ENCODE data around the gene DHX58.

DNA sequence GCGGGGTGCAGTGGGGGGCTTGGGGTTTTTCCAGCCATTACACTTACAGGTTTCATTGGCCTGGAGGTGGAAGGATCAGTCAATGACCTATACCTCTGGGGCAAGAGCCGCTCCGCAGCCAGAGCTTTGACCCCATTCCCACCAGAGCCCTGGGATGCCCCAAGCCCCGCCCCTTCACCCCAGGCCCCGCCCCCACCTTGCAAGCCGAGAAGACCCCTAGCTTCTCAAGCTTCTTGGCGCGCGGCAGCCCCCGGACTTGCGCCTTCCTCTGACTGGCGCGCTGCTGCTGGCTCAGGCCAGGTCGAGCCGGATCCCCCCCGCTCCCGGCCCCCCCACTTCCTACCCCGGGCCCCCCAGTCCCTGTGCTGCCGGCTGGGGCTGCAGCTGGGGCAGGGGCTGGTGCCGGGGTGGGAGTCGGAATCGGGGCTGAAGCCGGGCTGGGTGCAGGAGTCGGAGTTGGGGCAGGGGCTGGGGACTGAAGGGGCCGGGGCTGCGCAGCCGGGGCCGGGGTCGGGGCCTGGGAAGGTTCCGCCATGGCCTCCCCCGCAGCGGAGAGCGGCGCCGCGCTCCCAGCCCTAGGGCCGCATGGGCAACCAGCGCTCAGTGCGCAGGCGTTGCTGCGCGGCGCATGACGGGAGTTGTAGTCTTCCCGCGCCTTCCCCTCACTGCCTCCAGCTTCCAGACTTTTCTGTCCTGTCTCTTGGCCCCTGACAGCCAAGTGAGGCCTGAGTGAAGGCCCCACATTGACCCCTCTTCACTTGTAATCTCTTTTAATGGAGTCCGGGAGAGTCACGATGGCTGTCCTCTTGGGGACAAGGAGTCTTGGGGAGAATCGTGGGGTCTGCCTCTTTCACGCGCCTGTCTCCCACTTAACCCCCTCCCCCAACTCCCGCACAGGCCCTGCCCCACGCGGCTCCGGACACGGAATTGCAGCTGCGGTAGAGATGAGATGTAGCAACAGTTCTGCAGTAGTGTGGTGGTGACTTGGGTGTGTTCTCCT is 8.6 kb upstream of the DHX58 start, which contains the start of gene KAT2A:
- TF ChIP-seq, protein P1, sequence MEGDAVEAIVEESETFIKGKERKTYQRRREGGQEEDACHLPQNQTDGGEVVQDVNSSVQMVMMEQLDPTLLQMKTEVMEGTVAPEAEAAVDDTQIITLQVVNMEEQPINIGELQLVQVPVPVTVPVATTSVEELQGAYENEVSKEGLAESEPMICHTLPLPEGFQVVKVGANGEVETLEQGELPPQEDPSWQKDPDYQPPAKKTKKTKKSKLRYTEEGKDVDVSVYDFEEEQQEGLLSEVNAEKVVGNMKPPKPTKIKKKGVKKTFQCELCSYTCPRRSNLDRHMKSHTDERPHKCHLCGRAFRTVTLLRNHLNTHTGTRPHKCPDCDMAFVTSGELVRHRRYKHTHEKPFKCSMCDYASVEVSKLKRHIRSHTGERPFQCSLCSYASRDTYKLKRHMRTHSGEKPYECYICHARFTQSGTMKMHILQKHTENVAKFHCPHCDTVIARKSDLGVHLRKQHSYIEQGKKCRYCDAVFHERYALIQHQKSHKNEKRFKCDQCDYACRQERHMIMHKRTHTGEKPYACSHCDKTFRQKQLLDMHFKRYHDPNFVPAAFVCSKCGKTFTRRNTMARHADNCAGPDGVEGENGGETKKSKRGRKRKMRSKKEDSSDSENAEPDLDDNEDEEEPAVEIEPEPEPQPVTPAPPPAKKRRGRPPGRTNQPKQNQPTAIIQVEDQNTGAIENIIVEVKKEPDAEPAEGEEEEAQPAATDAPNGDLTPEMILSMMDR (conservative IDR thresholded peaks at IDR 0.05 in 1 of 2, IDR thresholded peaks at IDR 0.05 in 1 of 2; ENCODE audit: extremely low read depth in 1 of 2, insufficient read depth in 1 of 2, low read depth in 1 of 2, low read length in 2 of 2): no peak
- TF ChIP-seq EZH2 (IDR thresholded peaks at IDR 0.05; ENCODE audit: borderline replicate concordance, low read length): no peak

Data from mammary epithelial cell (primary cell).